Fibroblast of peridontal ligament (primary cell): ENCODE data around the gene HOXC11.

Experiments used
- DNase-seq: peaks from one replicate; pipeline ENCODE4 v3.0.0-alpha.2; 2010; ENCODE audit errors: extremely low read depth

The HOXC11 gene

DNA sequence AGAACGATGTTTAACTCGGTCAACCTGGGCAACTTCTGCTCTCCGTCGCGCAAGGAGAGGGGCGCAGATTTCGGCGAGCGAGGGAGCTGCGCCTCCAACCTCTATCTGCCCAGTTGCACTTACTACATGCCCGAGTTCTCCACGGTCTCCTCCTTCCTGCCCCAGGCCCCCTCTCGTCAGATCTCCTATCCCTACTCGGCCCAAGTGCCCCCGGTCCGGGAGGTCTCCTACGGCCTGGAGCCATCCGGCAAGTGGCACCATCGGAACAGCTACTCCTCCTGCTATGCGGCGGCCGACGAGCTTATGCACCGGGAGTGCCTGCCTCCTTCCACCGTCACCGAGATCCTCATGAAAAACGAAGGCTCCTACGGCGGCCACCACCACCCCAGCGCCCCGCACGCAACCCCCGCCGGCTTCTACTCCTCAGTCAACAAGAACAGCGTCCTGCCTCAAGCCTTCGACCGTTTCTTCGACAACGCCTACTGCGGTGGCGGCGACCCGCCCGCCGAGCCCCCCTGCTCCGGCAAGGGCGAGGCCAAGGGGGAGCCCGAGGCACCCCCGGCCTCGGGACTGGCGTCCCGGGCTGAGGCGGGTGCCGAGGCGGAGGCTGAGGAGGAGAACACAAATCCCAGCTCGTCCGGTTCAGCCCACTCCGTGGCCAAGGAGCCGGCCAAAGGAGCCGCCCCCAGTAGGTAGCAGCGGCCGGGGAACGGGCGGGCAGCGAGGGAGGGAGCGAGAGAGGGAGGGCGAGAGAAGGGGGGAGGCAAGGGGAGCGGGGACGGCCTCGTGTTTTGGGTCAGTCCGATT, 513 bp downstream of the HOXC11 start:
- no peak for DNase-seq

- no peak for DNase-seq
Observed at GRCh38 chr12:53974084-53975063, 1.4 kb downstream of the HOXC11 start, which contains the start of gene HOTAIR. TSS of gene HOTAIR (minus strand) at chr12:53974954.

DNA sequence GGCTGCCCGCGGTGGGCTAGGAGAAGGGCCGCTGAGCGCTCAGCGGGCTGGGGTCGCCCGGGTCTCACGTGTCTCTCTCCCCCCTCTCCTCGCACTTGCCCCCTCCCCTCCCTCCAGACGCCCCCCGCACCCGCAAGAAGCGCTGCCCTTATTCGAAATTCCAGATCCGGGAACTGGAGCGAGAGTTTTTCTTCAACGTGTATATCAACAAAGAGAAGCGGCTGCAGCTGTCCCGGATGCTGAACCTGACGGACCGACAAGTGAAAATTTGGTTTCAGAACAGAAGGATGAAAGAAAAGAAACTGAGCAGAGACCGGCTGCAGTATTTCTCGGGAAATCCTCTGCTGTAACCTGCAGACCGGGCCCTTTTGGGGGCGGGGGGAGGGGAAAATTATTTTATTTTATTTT, 2.1 kb downstream of the HOXC11 start:
- DNase-seq, result no peak

GRCh38 chr12:53975479-53976152, 2.7 kb downstream of the HOXC11 start:
- DNase-seq, result no peak

- DNase-seq, result no peak
Observed at GRCh38 chr12:53976172-53976822, 3.4 kb downstream of the HOXC11 start.

- no peak for DNase-seq
Observed at GRCh38 chr12:53976823-53977595, 4.1 kb downstream of the HOXC11 start.

DNA sequence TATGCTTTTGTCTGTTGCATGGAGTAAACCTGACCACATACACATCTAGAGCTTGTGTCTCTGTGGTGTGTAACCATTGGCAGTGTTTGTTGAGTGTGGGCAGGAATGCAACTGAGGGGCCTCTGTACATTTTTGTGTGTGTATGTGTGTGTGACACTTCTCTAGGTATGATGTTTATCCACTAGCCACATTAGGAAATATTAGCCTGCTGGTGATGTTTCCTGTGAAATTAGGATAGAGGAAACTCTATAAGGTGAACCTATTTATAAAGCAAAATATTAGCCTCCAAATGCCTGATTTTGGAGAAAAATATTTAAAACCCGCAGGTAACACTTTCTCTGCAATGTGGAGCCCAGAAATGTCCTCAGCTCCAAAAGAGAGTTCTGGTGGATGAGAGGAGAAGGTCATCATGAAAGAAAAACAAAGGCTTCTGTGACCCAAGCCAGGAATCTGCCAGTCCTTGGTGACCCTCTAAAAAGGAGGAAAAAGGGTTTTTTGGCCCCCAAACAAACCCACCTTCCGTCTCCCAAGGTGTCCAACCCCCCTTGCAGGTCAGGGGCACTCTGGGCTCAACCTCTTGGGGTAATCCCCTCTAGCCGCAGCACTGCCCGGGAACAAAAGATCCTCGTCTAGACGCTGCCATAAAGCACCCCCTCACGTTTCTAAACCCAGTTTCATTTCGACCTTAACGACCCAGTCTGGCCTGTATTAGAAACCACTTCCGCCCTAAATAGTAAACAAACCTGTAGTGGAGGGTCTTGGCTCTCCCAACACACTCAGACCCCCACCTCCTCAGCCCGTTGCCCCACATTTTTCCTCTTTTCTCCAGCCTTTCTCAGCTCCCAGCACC, 4.9 kb downstream of the HOXC11 start:
- no peak for DNase-seq

DNA sequence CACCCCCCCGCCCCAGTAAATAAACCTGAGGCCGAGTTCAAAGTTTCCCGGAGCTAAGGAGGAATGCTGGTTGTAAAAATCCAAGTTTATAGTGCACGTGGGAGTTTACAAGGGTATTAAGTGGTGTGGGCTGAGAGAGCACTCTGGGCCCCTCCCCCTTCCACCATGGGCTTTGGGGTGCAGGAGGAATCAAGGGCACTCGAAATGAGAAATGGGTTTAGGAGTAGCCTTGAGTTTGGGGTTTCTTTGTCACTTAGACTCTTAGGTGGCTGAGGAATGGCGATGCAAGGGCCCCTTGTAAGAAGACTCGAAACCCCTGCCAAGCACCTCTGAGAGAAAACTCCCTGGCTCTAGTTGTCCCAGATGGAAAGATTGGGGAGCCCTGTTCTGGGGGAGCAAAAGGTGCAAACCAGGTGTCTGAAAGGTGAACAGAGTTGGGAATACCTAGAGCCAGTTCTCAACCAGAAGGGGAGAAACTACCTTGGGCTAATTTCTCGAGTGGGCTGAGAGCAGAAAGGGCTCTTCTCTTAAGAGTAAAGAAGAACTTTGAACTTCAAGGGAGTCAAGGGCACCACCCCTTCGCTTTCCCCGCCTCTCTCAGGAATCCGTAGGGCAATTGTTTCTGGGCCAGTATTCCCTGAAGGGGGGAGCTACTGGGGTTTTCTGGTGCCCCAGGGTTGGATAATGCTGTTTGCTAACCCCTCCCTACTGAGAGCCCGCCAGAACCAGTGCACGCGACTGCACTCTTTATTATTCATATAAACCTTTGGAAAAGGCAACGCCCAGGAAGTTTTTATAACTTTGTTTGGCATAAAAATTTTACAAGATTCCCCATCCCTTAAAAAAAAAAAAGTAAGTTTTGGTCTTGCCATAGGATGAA, 5.8 kb downstream of the HOXC11 start:
- no peak for DNase-seq

- no peak for DNase-seq
Observed at GRCh38 chr12:53980104-53980801, 7.3 kb downstream of the HOXC11 start.

- no peak for DNase-seq
Observed at GRCh38 chr12:53980802-53981496, 8.0 kb downstream of the HOXC11 start.

GRCh38 chr12:53981634-53982565, 9.0 kb downstream of the HOXC11 start:
- DNase-seq, result no peak

- DNase-seq, result no peak
Observed at GRCh38 chr12:53982648-53983567, 10.0 kb downstream of the HOXC11 start.

GRCh38 chr12:53983568-53983949, 10.6 kb downstream of the HOXC11 start:
- DNase-seq, result no peak

DNA sequence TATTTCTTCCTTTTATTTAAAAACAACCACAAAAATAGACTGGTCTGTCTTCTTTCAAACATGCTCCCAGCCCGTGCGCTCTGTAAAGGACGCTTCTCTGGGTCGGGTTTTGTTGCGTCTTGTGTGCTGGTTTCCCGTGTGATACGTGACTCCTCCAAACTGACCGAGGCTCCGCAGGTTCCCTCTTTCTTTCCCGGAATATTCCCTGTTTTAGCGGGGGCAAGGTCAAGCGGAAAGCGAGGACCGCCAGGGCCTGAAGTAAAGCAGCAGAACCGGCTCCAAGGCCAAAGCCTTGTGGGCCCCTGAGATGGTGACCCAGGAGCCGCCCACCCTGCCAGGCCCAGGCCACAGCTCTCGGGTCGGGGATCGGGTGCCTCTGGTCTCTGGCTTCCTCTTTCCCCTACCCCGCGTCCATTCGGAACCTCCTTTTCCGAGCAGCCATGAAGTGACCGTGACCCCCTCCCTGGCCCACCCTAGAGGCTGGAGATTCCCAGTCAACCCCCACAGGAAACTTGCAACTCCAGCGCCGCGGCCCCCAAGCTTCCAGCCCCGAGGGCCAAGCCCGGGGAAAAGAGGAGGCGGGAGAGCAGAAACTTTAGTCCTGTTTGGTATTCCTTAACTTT, 11.1 kb downstream of the HOXC11 start:
- no peak for DNase-seq
